H9 (cell line): ENCODE results near the gene ASXL1. TPM values are rescaled to one million over a fixed set of nuclear protein-coding genes. Genes with fewer than 3 reads are reported as not detected.

Experiments
- DNase-seq: peaks from one replicate; pipeline ENCODE4 v3.0.0-alpha.2; 2017
- H2AFZ ChIP-seq: one replicate; pipeline ENCODE4 v1.6.1; 2013; ENCODE audit warnings: mild to moderate bottlenecking, low read length, control low read depth, moderate library complexity
- H2AK5ac ChIP-seq: 2 replicates; pipeline ENCODE4 v1.6.1; 2013; ENCODE audit warnings: low read length, control low read depth, mixed read lengths; ENCODE audit not compliant: insufficient read length
- H2BK120ac ChIP-seq: one replicate; pipeline ENCODE4 v1.6.1; 2013; ENCODE audit warnings: low read depth, mild to moderate bottlenecking, low read length, control low read depth, inconsistent platforms; ENCODE audit not compliant: poor library complexity, severe bottlenecking
- H2BK12ac ChIP-seq: 2 replicates; pipeline ENCODE4 v1.6.1; 2013; ENCODE audit warnings: low read length, control low read depth, mixed read lengths, low read depth; ENCODE audit not compliant: insufficient read length
- H2BK15ac ChIP-seq: 2 replicates; pipeline ENCODE4 v1.6.1; 2013; ENCODE audit warnings: low read depth, low read length, control low read depth
- H2BK20ac ChIP-seq: one replicate; pipeline ENCODE4 v1.6.1; 2013; ENCODE audit warnings: low read depth, mild to moderate bottlenecking, low read length, control low read depth, inconsistent platforms; ENCODE audit not compliant: poor library complexity, severe bottlenecking
- H2BK5ac ChIP-seq: 2 replicates; pipeline ENCODE4 v1.6.1; 2013; ENCODE audit warnings: low read length, control low read depth, mixed read lengths; ENCODE audit not compliant: insufficient read length
- H3K14ac ChIP-seq: 2 replicates; pipeline ENCODE4 v1.6.1; 2013; ENCODE audit warnings: low read length, control low read depth; ENCODE audit not compliant: insufficient read depth
- H3K18ac ChIP-seq: 2 replicates; pipeline ENCODE4 v1.6.1; 2013; ENCODE audit warnings: low read depth, mild to moderate bottlenecking, mixed read lengths, low read length, control low read depth; ENCODE audit not compliant: insufficient read length
- H3K23ac ChIP-seq: 2 replicates; pipeline ENCODE4 v1.6.1; 2013; ENCODE audit warnings: low read length, control low read depth, mixed read lengths, low read depth; ENCODE audit not compliant: insufficient read length
- H3K23me2 ChIP-seq: 2 replicates; pipeline ENCODE4 v1.6.1; 2013; ENCODE audit warnings: low read depth, mild to moderate bottlenecking, mixed read lengths, low read length, control low read depth; ENCODE audit not compliant: insufficient read length, poor library complexity, severe bottlenecking
- H3K27ac ChIP-seq: 2 replicates; pipeline ENCODE4 v1.5.1; 2013; ENCODE audit warnings: low read length, control low read depth, mixed read lengths, low read depth; ENCODE audit not compliant: insufficient read length
- H3K27me3 ChIP-seq: 2 replicates; pipeline ENCODE4 v1.6.1; 2013; ENCODE audit warnings: low read length, control low read depth, inconsistent platforms; ENCODE audit not compliant: insufficient read depth
- H3K4ac ChIP-seq: 2 replicates; pipeline ENCODE4 v1.6.1; 2013; ENCODE audit warnings: low read depth, mild to moderate bottlenecking, control low read depth, inconsistent platforms, low read length, moderate library complexity
- H3K4me1 ChIP-seq: 2 replicates; pipeline ENCODE4 v1.6.1; 2013; ENCODE audit warnings: low read length, control low read depth, inconsistent platforms; ENCODE audit not compliant: insufficient read depth
- H3K4me2 ChIP-seq: 2 replicates; pipeline ENCODE4 v1.6.1; 2013; ENCODE audit warnings: low read length, control low read depth, mixed read lengths; ENCODE audit not compliant: insufficient read length, insufficient read depth
- H3K56ac ChIP-seq: 2 replicates; pipeline ENCODE4 v1.6.1; 2013; ENCODE audit warnings: low read depth, mild to moderate bottlenecking, mixed read lengths, low read length, control low read depth; ENCODE audit not compliant: insufficient read length
- H3K79me1 ChIP-seq: 2 replicates; pipeline ENCODE4 v1.6.1; 2013; ENCODE audit warnings: low read depth, mild to moderate bottlenecking, moderate library complexity, low read length, control low read depth, inconsistent platforms; ENCODE audit not compliant: insufficient read depth, poor library complexity, severe bottlenecking
- H3K79me2 ChIP-seq: 2 replicates; pipeline ENCODE4 v1.6.1; 2013; ENCODE audit warnings: low read length, control low read depth, inconsistent platforms; ENCODE audit not compliant: insufficient read depth
- H3K9ac ChIP-seq: 2 replicates; pipeline ENCODE4 v1.6.1; 2013; ENCODE audit warnings: low read length, control low read depth, mixed read lengths; ENCODE audit not compliant: insufficient read length; ENCODE audit errors: extremely low read depth
- H3K9me3 ChIP-seq: one replicate; pipeline ENCODE4 v1.6.1; 2013; ENCODE audit warnings: low read depth, low read length, inconsistent platforms; ENCODE audit not compliant: control insufficient read depth
- H3T11ph ChIP-seq: one replicate; pipeline ENCODE4 v1.6.1; 2013; ENCODE audit warnings: mild to moderate bottlenecking, low read length, control low read depth, inconsistent platforms
- H4K20me1 ChIP-seq: one replicate; pipeline ENCODE4 v1.6.1; 2013; ENCODE audit not compliant: control insufficient read depth, insufficient read length, insufficient read depth
- H4K5ac ChIP-seq: 2 replicates; pipeline ENCODE4 v1.6.1; 2013; ENCODE audit warnings: low read depth, mild to moderate bottlenecking, mixed read lengths, low read length, control low read depth; ENCODE audit not compliant: insufficient read length
- H4K8ac ChIP-seq: replicated peaks from 2 replicates; pipeline ENCODE4 v1.6.1; 2013; ENCODE audit warnings: low read length, control low read depth, mixed read lengths, low read depth; ENCODE audit not compliant: insufficient read length
- H4K91ac ChIP-seq: 2 replicates; pipeline ENCODE4 v1.6.1; 2013; ENCODE audit warnings: low read depth, mild to moderate bottlenecking, moderate library complexity, mixed read lengths, low read length, control low read depth; ENCODE audit not compliant: insufficient read length
- H3K27ac Mint-ChIP-seq, 3 experiments: 2 replicates in 2 of 3; 3 replicates in 1 of 3; pipeline ENCODE4 v1.8.0; 2020 to 2021; ENCODE audit warnings: mixed read lengths in 3 of 3, mild to moderate bottlenecking in 1 of 3, moderate library complexity in 1 of 3
- H3K27me3 Mint-ChIP-seq: 2 replicates; pipeline ENCODE4 v1.8.0; 2021; ENCODE audit warnings: low read depth, mild to moderate bottlenecking, moderate library complexity, mixed read lengths
- H3K36me3 Mint-ChIP-seq, 3 experiments: 2 replicates in 2 of 3; 3 replicates in 1 of 3; pipeline ENCODE4 v1.8.0; 2020 to 2021; ENCODE audit warnings: low read depth in 3 of 3, mixed read lengths in 3 of 3; ENCODE audit not compliant: insufficient read depth in 1 of 3
- H3K4me1 Mint-ChIP-seq, 2 experiments: 2 replicates each; pipeline ENCODE4 v1.8.0; 2020; ENCODE audit warnings: mixed read lengths in 2 of 2
- H3K4me3 Mint-ChIP-seq, 2 experiments: 2 replicates in 1 of 2; 3 replicates in 1 of 2; pipeline ENCODE4 v1.8.0; 2020 to 2021; ENCODE audit warnings: mild to moderate bottlenecking in 2 of 2, mixed read lengths in 2 of 2, moderate library complexity in 1 of 2
- H3K9me3 Mint-ChIP-seq, 2 experiments: 2 replicates in 1 of 2; 3 replicates in 1 of 2; pipeline ENCODE4 v1.8.0; 2020; ENCODE audit warnings: mild to moderate bottlenecking in 2 of 2, mixed read lengths in 2 of 2, moderate library complexity in 1 of 2
- CTCF ChIP-seq: fragments of 200-600 bp; sonication (generic); conservative IDR thresholded peaks from 3 replicates; pipeline ENCODE4 v1.8.0; 2021; ENCODE audit warnings: antibody characterized with exemption, mild to moderate bottlenecking
- WGBS: extraction: QIAGEN DNeasy Blood & Tissue Kit; methylation state at CpG from one replicate; pipeline ENCODE4 v1.1.7; 2013; ENCODE audit warnings: missing lambda C conversion rate, low lambda C conversion rate, mixed read lengths; ENCODE audit not compliant: insufficient read length; ENCODE audit errors: extremely low coverage; 5-methylcytosine and 5-hydroxymethylcytosine counted together
- total RNA-seq: library from RNA; stranded (reverse); gene quantifications from 2 replicates; pipeline ENCODE4 v1.2.1, GENCODE V29; 2021

Gene ASXL1
- total RNA-seq, 1 experiment from 2014 or later: 39.5 TPM

DNA sequence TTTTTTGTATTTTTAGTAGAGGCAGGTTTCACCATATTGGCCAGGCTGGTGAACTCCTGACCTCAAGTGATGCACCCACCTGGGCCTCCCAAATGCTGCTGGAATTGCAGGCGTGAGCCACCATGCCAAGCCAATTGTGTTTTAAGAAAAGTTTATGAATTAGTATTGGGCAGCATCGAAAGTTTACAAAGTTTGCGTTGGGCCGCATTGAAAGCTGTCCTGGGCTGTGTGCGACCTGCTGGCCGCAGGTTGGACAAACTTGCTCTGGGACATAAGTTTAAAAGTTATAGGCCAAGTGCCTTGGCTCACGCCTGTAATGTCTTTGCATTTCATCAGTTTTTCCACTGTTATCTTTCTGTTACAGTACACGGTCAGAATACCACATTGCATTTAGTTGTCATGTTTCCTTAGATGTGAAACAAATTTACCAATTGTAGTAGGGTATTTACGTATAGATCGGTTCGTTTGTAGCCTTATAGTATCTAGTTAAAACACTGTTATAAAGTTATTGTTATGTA lies 39.5 kb downstream of the ASXL1 start:
- Histone ChIP-seq H3K79me1 (no peaks in the 10 kb centered on the region), H3T11ph (no peak overlapping the region), H3K9ac (no peak overlapping the region), H3K4me2 (no peak overlapping the region), H4K91ac (no peak overlapping the region), H2BK120ac (no peak overlapping the region), H3K56ac (no peak overlapping the region), H3K23me2 (no peaks in the 10 kb centered on the region), H2AK5ac (no peak overlapping the region), H3K23ac (no peak overlapping the region), H2BK5ac (no peak overlapping the region), H4K20me1 (no peaks in the 10 kb centered on the region), H3K79me2 (no peaks in the 10 kb centered on the region), H2AFZ (no peak overlapping the region), H3K14ac (no peak overlapping the region), H3K27ac (no peak overlapping the region), H4K5ac (no peak overlapping the region), H3K27me3 (no peaks in the 10 kb centered on the region), H4K8ac (no peak overlapping the region), H3K9me3 (no peaks in the 10 kb centered on the region), H2BK12ac (no peak overlapping the region), H2BK20ac (no peak overlapping the region), H3K4ac (no peak overlapping the region), H2BK15ac (no peak overlapping the region), H3K18ac (no peak overlapping the region), H3K4me1 (no peaks in the 10 kb centered on the region)
- no peak for DNase-seq
- TF ChIP-seq CTCF: no peak
- Mint-ChIP-seq H3K4me1 (no peaks in the 10 kb centered on the region), H3K27me3 (no peaks in the 10 kb centered on the region), H3K9me3 (no peaks in the 10 kb centered on the region), H3K4me3 (no peak overlapping the region), H3K36me3 (no peaks in the 10 kb centered on the region), H3K27ac (no peak overlapping the region)
- no CpG with 5 or more reads among the region's 11 CpGs for WGBS
